Measurements from ENCODE around the gene SORCS1.

SORCS1 gene

GRCh38 chr10:106873770-106874603, 290.5 kb downstream of the SORCS1 start:
- DNase-seq: no peak

GRCh38 chr10:106872176-106872575, 292.3 kb downstream of the SORCS1 start:
- no peak for DNase-seq

- no peak for DNase-seq
Observed at GRCh38 chr10:106866244-106866845, 298.2 kb downstream of the SORCS1 start.

GRCh38 chr10:106864031-106864430, 300.5 kb downstream of the SORCS1 start:
- DNase-seq: no peak

GRCh38 chr10:106863549-106863948, 301.0 kb downstream of the SORCS1 start:
- DNase-seq: no peak

- no peak for DNase-seq
Observed at GRCh38 chr10:106859892-106860652, 304.4 kb downstream of the SORCS1 start.

GRCh38 chr10:106857728-106858127, 306.8 kb downstream of the SORCS1 start:
- DNase-seq: no peak

GRCh38 chr10:106857213-106857612, 307.3 kb downstream of the SORCS1 start:
- no peak for DNase-seq

- no peak for DNase-seq
Observed at GRCh38 chr10:106836933-106837663, 327.4 kb downstream of the SORCS1 start.

- DNase-seq: no peak
Observed at GRCh38 chr10:106832846-106833245, 331.7 kb downstream of the SORCS1 start.

- no peak for DNase-seq
Observed at GRCh38 chr10:106830471-106830870, 334.0 kb downstream of the SORCS1 start.

GRCh38 chr10:106830006-106830405, 334.5 kb downstream of the SORCS1 start:
- no peak for DNase-seq

GRCh38 chr10:106826716-106827115, 337.8 kb downstream of the SORCS1 start:
- DNase-seq: no peak

- DNase-seq: no peak
Observed at GRCh38 chr10:106825576-106826364, 338.7 kb downstream of the SORCS1 start.

GRCh38 chr10:106820579-106820978, 343.9 kb downstream of the SORCS1 start:
- DNase-seq: no peak

GRCh38 chr10:106819490-106819889, 345.0 kb downstream of the SORCS1 start:
- no peak for DNase-seq

GRCh38 chr10:106816318-106817085, 348.0 kb downstream of the SORCS1 start:
- DNase-seq: no peak

- DNase-seq: no peak
Observed at GRCh38 chr10:106815427-106816043, 349.0 kb downstream of the SORCS1 start.

GRCh38 chr10:106804992-106805582, 359.4 kb downstream of the SORCS1 start:
- no peak for DNase-seq

- DNase-seq: no peak
Observed at GRCh38 chr10:106802949-106803348, 361.6 kb downstream of the SORCS1 start.
